ENCODE results near the gene MEP1B.
"Not testable (repeated sequence)": the region's sequence is repeated elsewhere in the genome, so short reads cannot be mapped to it uniquely, and the experiment has no call there.

The MEP1B gene

DNA sequence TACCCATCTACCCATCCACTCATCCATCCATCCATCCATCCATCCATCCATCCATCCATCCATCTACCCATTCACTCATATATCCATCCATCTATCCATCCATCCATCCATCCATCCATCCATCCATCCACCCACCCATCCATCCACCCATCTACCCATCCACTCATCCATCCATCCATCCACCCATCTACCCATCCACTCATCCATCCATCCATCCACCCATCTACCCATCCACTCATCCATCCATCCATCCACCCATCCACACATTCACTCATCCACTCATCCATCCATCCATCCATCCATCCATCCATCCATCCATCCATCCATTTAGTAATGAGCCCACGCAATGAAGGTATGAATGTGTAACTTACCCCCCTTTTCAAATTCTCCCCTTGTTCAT, 13.1 kb upstream of the MEP1B start:
- H4K91ac ChIP-seq (ENCODE audit: low read length); H3K79me1 ChIP-seq (replicated peaks; ENCODE audit: low read length, poor library complexity, severe bottlenecking); H3K4me2 ChIP-seq (ENCODE audit: low read length, poor library complexity, severe bottlenecking); H3K36me3 ChIP-seq (ENCODE audit: control insufficient read depth in 1 of 2, insufficient read depth in 2 of 2, low read depth in 1 of 2, low read length in 2 of 2); H3K9me3 ChIP-seq (ENCODE audit: control insufficient read depth, low read length); H3K9ac ChIP-seq (ENCODE audit: low read length); H3K4ac ChIP-seq (ENCODE audit: low read depth in 1 of 2, low read length in 2 of 2); H2BK5ac ChIP-seq (ENCODE audit: low read depth, low read length, poor library complexity, severe bottlenecking); DNase-seq; H3K4me1 ChIP-seq (ENCODE audit: control insufficient read depth, insufficient read depth, low read depth, low read length); H2BK120ac ChIP-seq (ENCODE audit: low read depth, low read length); H2AFZ ChIP-seq (ENCODE audit: low read depth, low read length); H3K14ac ChIP-seq (ENCODE audit: low read length in 2 of 2); H3K4me3 ChIP-seq (ENCODE audit: insufficient read depth in 1 of 2, low read depth in 1 of 2, low read length in 2 of 2); H2BK15ac ChIP-seq (ENCODE audit: low read depth, poor library complexity, severe bottlenecking); H3K23ac ChIP-seq (ENCODE audit: low read length in 2 of 2); H3K27ac ChIP-seq (ENCODE audit: low read length, poor library complexity, severe bottlenecking); H3K27me3 ChIP-seq (ENCODE audit: control insufficient read depth in 1 of 2, insufficient read depth in 1 of 2, low read length in 2 of 2); H4K8ac ChIP-seq (ENCODE audit: low read length); H2BK12ac ChIP-seq (ENCODE audit: low read length in 2 of 2); H3K18ac ChIP-seq (ENCODE audit: low read depth in 1 of 2, low read length in 2 of 2); H2AK5ac ChIP-seq (ENCODE audit: low read length, severe bottlenecking): not testable (repeated sequence)
- no CpG with 5 or more reads among the region's 1 CpG for WGBS

DNA sequence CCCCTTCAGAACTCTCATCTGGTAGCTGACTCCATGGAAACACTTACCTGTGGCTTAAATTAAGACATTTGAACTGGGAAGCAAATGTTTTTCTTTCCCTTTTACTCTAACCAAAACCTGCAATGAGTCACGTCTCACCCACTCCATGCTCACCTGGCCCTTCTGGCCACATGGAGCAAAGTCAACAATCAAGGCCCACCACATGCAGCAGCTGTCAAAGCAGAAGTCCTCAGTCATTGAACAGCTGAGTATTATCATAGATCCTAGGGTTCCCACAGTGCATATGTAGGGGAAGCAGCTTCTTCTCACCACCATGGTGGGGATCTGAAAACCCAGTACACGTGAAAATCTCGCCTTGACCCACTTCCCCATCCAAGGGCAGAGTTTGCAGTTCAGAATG, 12.3 kb upstream of the MEP1B start:
- H2BK120ac ChIP-seq (ENCODE audit: low read depth, low read length), result no peak overlapping the region
- WGBS, result 88% methylated on average over 3 of the region's 3 CpGs
- no peak overlapping the region for H2AFZ ChIP-seq (ENCODE audit: low read depth, low read length)
- H3K14ac ChIP-seq (ENCODE audit: low read length in 2 of 2), result no peak overlapping the region
- no peak overlapping the region for H2BK5ac ChIP-seq (ENCODE audit: low read depth, low read length, poor library complexity, severe bottlenecking)
- H3K4ac ChIP-seq (ENCODE audit: low read depth in 1 of 2, low read length in 2 of 2), result no peak overlapping the region
- H3K27ac ChIP-seq (ENCODE audit: low read length, poor library complexity, severe bottlenecking), result no peak overlapping the region
- no peaks in the 10 kb centered on the region for H3K9me3 ChIP-seq (ENCODE audit: control insufficient read depth, low read length)
- H3K9ac ChIP-seq (ENCODE audit: low read length), result no peak overlapping the region
- no peaks in the 10 kb centered on the region for H3K4me1 ChIP-seq (ENCODE audit: control insufficient read depth, insufficient read depth, low read depth, low read length)
- H3K79me1 ChIP-seq (replicated peaks; ENCODE audit: low read length, poor library complexity, severe bottlenecking), result no peaks in the 10 kb centered on the region
- no peaks in the 10 kb centered on the region for H3K36me3 ChIP-seq (ENCODE audit: control insufficient read depth in 1 of 2, insufficient read depth in 2 of 2, low read depth in 1 of 2, low read length in 2 of 2)
- H2AK5ac ChIP-seq (ENCODE audit: low read length, severe bottlenecking), result no peak overlapping the region
- no peak for DNase-seq
- H3K27me3 ChIP-seq (ENCODE audit: control insufficient read depth in 1 of 2, insufficient read depth in 1 of 2, low read length in 2 of 2), result no peaks in the 10 kb centered on the region
- H3K23ac ChIP-seq (ENCODE audit: low read length in 2 of 2), result no peak overlapping the region
- no peak overlapping the region for H4K8ac ChIP-seq (ENCODE audit: low read length)
- H3K18ac ChIP-seq (ENCODE audit: low read depth in 1 of 2, low read length in 2 of 2), result no peak overlapping the region
- no peak overlapping the region for H2BK12ac ChIP-seq (ENCODE audit: low read length in 2 of 2)
- H3K4me3 ChIP-seq (ENCODE audit: insufficient read depth in 1 of 2, low read depth in 1 of 2, low read length in 2 of 2), result no peak overlapping the region
- no peak overlapping the region for H3K4me2 ChIP-seq (ENCODE audit: low read length, poor library complexity, severe bottlenecking)
- no peak overlapping the region for H2BK15ac ChIP-seq (ENCODE audit: low read depth, poor library complexity, severe bottlenecking)
- no peak overlapping the region for H4K91ac ChIP-seq (ENCODE audit: low read length)

DNA sequence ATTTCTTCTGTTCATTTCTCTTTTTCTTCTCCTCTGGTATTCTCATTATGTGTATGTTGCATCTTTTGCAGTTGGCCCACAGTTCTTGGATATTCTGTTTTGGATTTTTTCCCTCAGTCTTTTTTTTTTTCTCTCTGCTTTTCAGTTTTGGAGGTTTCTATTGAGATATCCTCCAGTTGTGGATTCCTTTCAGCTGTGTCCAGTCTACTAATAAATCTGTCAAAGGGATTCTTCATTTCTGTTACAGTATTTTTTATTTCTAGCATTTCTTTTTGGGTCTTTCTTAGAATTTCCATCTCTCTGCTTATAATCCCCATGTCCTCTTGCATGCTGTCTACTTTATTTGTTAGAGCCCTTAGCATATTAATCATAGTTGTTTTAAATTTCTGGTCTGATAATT, 6.3 kb upstream of the MEP1B start:
- Histone ChIP-seq H3K18ac (ENCODE audit: low read depth in 1 of 2, low read length in 2 of 2) (no peak overlapping the region), H2BK15ac (ENCODE audit: low read depth, poor library complexity, severe bottlenecking) (no peak overlapping the region), H3K4ac (ENCODE audit: low read depth in 1 of 2, low read length in 2 of 2) (no peak overlapping the region), H3K9me3 (ENCODE audit: control insufficient read depth, low read length) (peaks cover 12% of the 10 kb centered on the region), H3K4me3 (ENCODE audit: insufficient read depth in 1 of 2, low read depth in 1 of 2, low read length in 2 of 2) (no peak overlapping the region), H3K27me3 (ENCODE audit: control insufficient read depth in 1 of 2, insufficient read depth in 1 of 2, low read length in 2 of 2) (no peaks in the 10 kb centered on the region), H2AFZ (ENCODE audit: low read depth, low read length) (no peak overlapping the region), H3K79me1 (replicated peaks; ENCODE audit: low read length, poor library complexity, severe bottlenecking) (no peaks in the 10 kb centered on the region), H3K14ac (ENCODE audit: low read length in 2 of 2) (no peak overlapping the region), H2BK12ac (ENCODE audit: low read length in 2 of 2) (no peak overlapping the region), H4K8ac (ENCODE audit: low read length) (no peak overlapping the region), H3K4me1 (ENCODE audit: control insufficient read depth, insufficient read depth, low read depth, low read length) (no peaks in the 10 kb centered on the region), H2BK5ac (ENCODE audit: low read depth, low read length, poor library complexity, severe bottlenecking) (no peak overlapping the region), H3K9ac (ENCODE audit: low read length) (no peak overlapping the region), H3K23ac (ENCODE audit: low read length in 2 of 2) (no peak overlapping the region), H3K27ac (ENCODE audit: low read length, poor library complexity, severe bottlenecking) (no peak overlapping the region), H2AK5ac (ENCODE audit: low read length, severe bottlenecking) (no peak overlapping the region), H2BK120ac (ENCODE audit: low read depth, low read length) (no peak overlapping the region), H4K91ac (ENCODE audit: low read length) (no peak overlapping the region), H3K4me2 (ENCODE audit: low read length, poor library complexity, severe bottlenecking) (no peak overlapping the region), H3K36me3 (ENCODE audit: control insufficient read depth in 1 of 2, insufficient read depth in 2 of 2, low read depth in 1 of 2, low read length in 2 of 2) (no peaks in the 10 kb centered on the region)
- no peak for DNase-seq

DNA sequence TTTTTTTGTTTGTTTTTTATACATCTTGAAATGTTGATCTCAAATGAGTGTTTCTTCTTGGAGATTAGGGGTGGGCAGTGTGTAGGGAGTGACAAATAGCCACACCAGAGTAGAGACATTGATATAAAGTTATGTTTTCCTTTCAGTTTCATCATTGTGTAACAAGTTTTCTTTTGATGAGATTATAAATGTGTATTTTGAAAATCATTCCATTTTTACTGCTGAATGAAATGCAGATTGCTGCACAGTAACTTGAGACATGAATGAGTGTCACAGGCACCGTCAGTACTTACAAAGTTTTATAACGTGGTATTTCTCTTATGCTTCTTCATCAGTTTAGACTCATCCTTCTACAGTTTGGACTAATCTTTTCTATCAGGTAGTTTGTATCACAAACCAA, 370 bp downstream of the MEP1B start:
- Histone ChIP-seq H2AK5ac (ENCODE audit: low read length, severe bottlenecking) (no peak overlapping the region), H4K91ac (ENCODE audit: low read length) (no peak overlapping the region), H3K27me3 (ENCODE audit: control insufficient read depth in 1 of 2, insufficient read depth in 1 of 2, low read length in 2 of 2) (no peaks in the 10 kb centered on the region), H3K18ac (ENCODE audit: low read depth in 1 of 2, low read length in 2 of 2) (no peak overlapping the region), H3K23ac (ENCODE audit: low read length in 2 of 2) (no peak overlapping the region), H3K4me3 (ENCODE audit: insufficient read depth in 1 of 2, low read depth in 1 of 2, low read length in 2 of 2) (no peak overlapping the region), H2BK5ac (ENCODE audit: low read depth, low read length, poor library complexity, severe bottlenecking) (no peak overlapping the region), H2AFZ (ENCODE audit: low read depth, low read length) (no peak overlapping the region), H3K4me1 (ENCODE audit: control insufficient read depth, insufficient read depth, low read depth, low read length) (no peaks in the 10 kb centered on the region), H3K9me3 (ENCODE audit: control insufficient read depth, low read length) (no peaks in the 10 kb centered on the region), H3K36me3 (ENCODE audit: control insufficient read depth in 1 of 2, insufficient read depth in 2 of 2, low read depth in 1 of 2, low read length in 2 of 2) (no peaks in the 10 kb centered on the region), H2BK15ac (ENCODE audit: low read depth, poor library complexity, severe bottlenecking) (no peak overlapping the region), H3K27ac (ENCODE audit: low read length, poor library complexity, severe bottlenecking) (no peak overlapping the region), H3K4ac (ENCODE audit: low read depth in 1 of 2, low read length in 2 of 2) (no peak overlapping the region), H3K4me2 (ENCODE audit: low read length, poor library complexity, severe bottlenecking) (no peak overlapping the region), H3K14ac (ENCODE audit: low read length in 2 of 2) (no peak overlapping the region), H3K79me1 (replicated peaks; ENCODE audit: low read length, poor library complexity, severe bottlenecking) (no peaks in the 10 kb centered on the region), H4K8ac (ENCODE audit: low read length) (no peak overlapping the region), H2BK12ac (ENCODE audit: low read length in 2 of 2) (no peak overlapping the region), H3K9ac (ENCODE audit: low read length) (no peak overlapping the region), H2BK120ac (ENCODE audit: low read depth, low read length) (no peak overlapping the region)
- WGBS, result 88% methylated on average over 2 of the region's 2 CpGs
- no peak for DNase-seq
